Peyer's patch (tissue), 4 donors: ENCODE results near the gene BRMS1. TPM values are rescaled to one million over a fixed set of nuclear protein-coding genes. Genes with fewer than 3 reads are reported as not detected.
"Not testable (repeated sequence)": the region's sequence is repeated elsewhere in the genome, so short reads cannot be mapped to it uniquely, and the experiment has no call there.

Experiments used
- DNase-seq, 3 donors: peaks; one replicate each; pipeline ENCODE4 v3.0.0-alpha.2; 2017 to 2019
- H3K27ac ChIP-seq, 4 donors: fragments of 200-600 bp; sonication (generic); one replicate each; pipeline ENCODE4 v1.5.1; 2016 to 2019
- H3K27me3 ChIP-seq, 2 donors: fragments of 200-600 bp; sonication (generic); one replicate each; pipeline ENCODE4 v1.5.1; 2019
- H3K36me3 ChIP-seq, 3 donors: fragments of 200-600 bp; sonication (generic); one replicate each; pipeline ENCODE4 v1.5.1; 2016 to 2019
- H3K4me1 ChIP-seq, 4 donors: fragments of 200-600 bp; sonication (generic); one replicate each; pipeline ENCODE4 v1.5.1; 2016 to 2019
- H3K4me3 ChIP-seq, 4 donors: fragments of 200-600 bp; sonication (generic); 1 replicate in 3 of 4; 2 replicates in 1 of 4; pipeline ENCODE4 v1.5.1; 2016 to 2019; ENCODE audit warnings: mild to moderate bottlenecking in 1 of 4
- H3K9me3 ChIP-seq, 4 donors: fragments of 200-600 bp; sonication (generic); one replicate each; pipeline ENCODE4 v1.5.1; 2016 to 2019; ENCODE audit warnings: mild to moderate bottlenecking in 1 of 4
- CTCF ChIP-seq, 6 experiments: fragments of 450-650 bp in 4 of 6; fragments of 200-600 bp in 2 of 6; sonication (generic) in 1 of 6; IDR thresholded peaks; one replicate each; pipeline ENCODE4 v1.5.1; 2017 to 2019; ENCODE audit warnings: antibody characterized with exemption in 6 of 6, mild to moderate bottlenecking in 3 of 6, moderate library complexity in 1 of 6
- POLR2A ChIP-seq, 2 donors: fragments of 450-650 bp; IDR thresholded peaks; one replicate each; pipeline ENCODE4 v1.5.1; 2017; ENCODE audit warnings: antibody characterized with exemption in 2 of 2, mild to moderate bottlenecking in 2 of 2, moderate library complexity in 2 of 2
- total RNA-seq, 4 donors: library from RNA; depleted of rRNA; stranded (reverse); fragments of >200 nt; gene quantifications; one replicate each; pipeline ENCODE4 v1.1.0, GENCODE V29; 2016

The BRMS1 gene
- total RNA-seq, 4 donors from 2014 or later: 36.9 to 63.5 (median 50.3) TPM

- H3K4me1 ChIP-seq: peaks cover 4 to 50% (median 24%) of the 10 kb centered on the region in 4 donors
- peak overlapping the region in 1 of 4 donors; percentile 53 for H3K4me3 ChIP-seq
- TF ChIP-seq CTCF (IDR thresholded peaks at IDR 0.05) (no peak), POLR2A (IDR thresholded peaks at IDR 0.05) (no peak)
- H3K9me3 ChIP-seq: no peaks in the 10 kb centered on the region
- no peaks in the 10 kb centered on the region for H3K36me3 ChIP-seq
- no peaks in the 10 kb centered on the region for H3K27me3 ChIP-seq
- H3K27ac ChIP-seq: peak overlapping the region in 3 of 4 donors; percentile 91 to 96 (median 92)
- no peak for DNase-seq
Observed at GRCh38 chr11:66314186-66314501, 30.8 kb downstream of the BRMS1 start.

- H3K4me3 ChIP-seq: peak overlapping the region; percentile 26 to 59 (median 53)
- no peak for DNase-seq
Observed at GRCh38 chr11:66313321-66314185, 31.4 kb downstream of the BRMS1 start.

GRCh38 chr11:66312549-66313320 lies 32.2 kb downstream of the BRMS1 start:
- TF ChIP-seq POLR2A (IDR thresholded peaks at IDR 0.05): no peak
- peak in 1 of 6 experiments; percentile 5 for TF ChIP-seq CTCF (IDR thresholded peaks at IDR 0.05)
- Histone ChIP-seq H3K4me1 (peaks cover 4 to 36% (median 12%) of the 10 kb centered on the region in 4 donors), H3K27me3 (no peaks in the 10 kb centered on the region), H3K27ac (peak overlapping the region; percentile 88 to 96 (median 92)), H3K9me3 (no peaks in the 10 kb centered on the region), H3K36me3 (no peaks in the 10 kb centered on the region), H3K4me3 (peak overlapping the region; percentile 32 to 59 (median 53))
- DNase-seq: peak; percentile 100

More at GRCh38 chr11:66313321-66314185, 31.4 kb downstream of the BRMS1 start:
- Histone ChIP-seq H3K27me3 (no peaks in the 10 kb centered on the region), H3K4me1 (peaks cover 4 to 44% (median 20%) of the 10 kb centered on the region in 4 donors), H3K27ac (peak overlapping the region; percentile 88 to 96 (median 92)), H3K9me3 (no peaks in the 10 kb centered on the region), H3K36me3 (no peaks in the 10 kb centered on the region)
- TF ChIP-seq POLR2A (IDR thresholded peaks at IDR 0.05) (no peak), CTCF (IDR thresholded peaks at IDR 0.05) (no peak)

GRCh38 chr11:66311965-66312548 lies 32.8 kb downstream of the BRMS1 start:
- Histone ChIP-seq H3K4me1 (peaks cover 4 to 31% (median 11%) of the 10 kb centered on the region in 4 donors), H3K9me3 (no peaks in the 10 kb centered on the region), H3K4me3 (peak overlapping the region; percentile 32 to 59 (median 53)), H3K36me3 (no peaks in the 10 kb centered on the region), H3K27ac (peak overlapping the region; percentile 75 to 96 (median 92)), H3K27me3 (no peaks in the 10 kb centered on the region)
- peak; percentile 96 to 98 (median 97) for DNase-seq
- TF ChIP-seq CTCF (IDR thresholded peaks at IDR 0.05) (peak; percentile 82 to 98 (median 96)), POLR2A (IDR thresholded peaks at IDR 0.05) (peak in 1 of 2 donors; percentile 56)

GRCh38 chr11:66311470-66311964 lies 33.4 kb downstream of the BRMS1 start:
- Histone ChIP-seq H3K9me3 (no peaks in the 10 kb centered on the region), H3K4me3 (peak overlapping the region; percentile 32 to 59 (median 53)), H3K36me3 (no peaks in the 10 kb centered on the region), H3K27ac (peak overlapping the region; percentile 75 to 96 (median 92)), H3K4me1 (peaks cover 4 to 28% (median 11%) of the 10 kb centered on the region in 4 donors), H3K27me3 (no peaks in the 10 kb centered on the region)
- no peak for TF ChIP-seq CTCF (IDR thresholded peaks at IDR 0.05)
- TF ChIP-seq POLR2A (IDR thresholded peaks at IDR 0.05): no peak
- no peak for DNase-seq

GRCh38 chr11:66310803-66311440 lies 34.0 kb downstream of the BRMS1 start:
- not testable (repeated sequence) for H3K27me3 ChIP-seq, DNase-seq, H3K4me3 ChIP-seq, H3K9me3 ChIP-seq, H3K36me3 ChIP-seq, H3K27ac ChIP-seq
- peaks cover 4 to 24% (median 11%) of the 10 kb centered on the region in 4 donors for H3K4me1 ChIP-seq
